Measurements from ENCODE around the gene GREM1.

The GREM1 gene

DNA sequence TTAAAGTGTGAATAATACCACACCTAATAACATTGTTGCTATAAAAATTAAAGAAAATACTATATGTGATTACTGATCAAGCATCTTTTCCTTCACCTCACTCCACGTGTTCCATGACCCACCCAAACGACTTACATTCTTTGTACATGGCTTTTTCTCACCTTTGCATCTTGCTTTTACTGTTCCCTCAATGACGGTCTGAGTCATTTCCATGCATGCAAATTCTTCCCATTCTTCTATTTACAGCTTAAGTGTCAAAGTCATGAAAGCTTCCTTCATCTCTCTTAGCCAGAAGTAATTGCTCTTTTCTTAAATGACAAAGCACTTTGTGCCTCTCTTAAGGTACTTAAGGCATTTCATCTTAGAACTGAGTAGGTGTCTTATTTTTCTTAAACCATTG lies 64.0 kb downstream of the GREM1 start:
- no peak for DNase-seq (ENCODE audit: low read depth)

DNA sequence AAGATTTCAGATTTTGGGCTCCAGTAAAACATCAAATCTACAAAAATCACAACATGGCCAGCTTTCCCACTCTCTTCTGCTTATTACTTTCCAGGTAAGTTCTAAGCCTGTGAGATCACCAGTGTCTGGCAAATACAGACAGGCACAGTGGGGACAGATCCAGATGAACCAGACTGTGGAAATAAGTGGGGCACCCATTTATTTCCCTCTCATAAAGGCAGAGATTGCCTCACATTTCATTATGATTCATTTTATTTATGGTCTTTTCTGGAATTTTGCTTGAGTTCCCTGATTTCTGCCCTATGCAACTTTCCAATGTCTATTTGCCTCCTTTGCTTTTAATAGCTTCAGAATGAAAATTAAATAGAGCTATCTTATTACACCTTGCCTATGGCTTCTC lies 66.8 kb downstream of the GREM1 start:
- no peak for DNase-seq (ENCODE audit: low read depth)

DNA sequence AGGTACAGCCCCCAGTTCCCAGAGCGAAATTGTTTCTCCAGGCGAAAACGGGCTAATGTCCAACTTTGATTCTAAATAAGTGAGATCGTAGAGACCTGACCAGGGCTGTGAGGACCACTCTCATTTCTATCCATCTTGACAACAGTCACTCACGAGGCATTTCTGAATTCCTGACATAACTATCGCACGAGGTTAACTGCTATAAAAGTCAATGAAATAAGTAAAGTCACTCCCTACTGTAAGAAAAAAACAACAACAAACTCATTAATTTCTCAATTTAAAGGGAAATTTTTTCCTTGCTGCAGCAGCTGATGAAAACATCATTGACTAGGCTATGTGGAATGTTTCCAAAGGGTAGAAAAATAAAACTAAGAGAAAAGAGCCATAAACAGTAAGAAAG lies 69.1 kb downstream of the GREM1 start:
- no peak for DNase-seq (ENCODE audit: low read depth)

DNA sequence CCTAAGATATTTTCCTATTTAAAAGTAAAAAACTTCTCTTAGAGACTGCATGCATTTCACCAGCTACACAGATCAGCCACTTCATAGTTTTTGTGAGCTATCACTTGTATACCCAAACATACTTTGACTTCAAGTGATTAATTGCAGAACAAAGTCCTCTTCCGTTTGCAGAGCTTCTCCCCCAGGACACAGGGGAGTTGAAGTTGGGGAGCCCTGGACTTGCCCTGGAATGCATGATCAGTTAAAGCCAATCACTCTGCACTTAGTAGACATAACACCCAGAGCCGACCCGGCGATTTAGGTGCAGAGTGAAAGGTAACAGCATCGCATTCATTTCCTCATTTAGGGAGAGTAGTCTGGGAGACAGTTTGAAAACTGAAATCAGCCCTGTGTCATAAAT lies 70.1 kb downstream of the GREM1 start:
- no peak for DNase-seq (ENCODE audit: low read depth)

GRCh38 chr15:32790352-32790999 lies 72.7 kb downstream of the GREM1 start:
- peak; percentile 74 for DNase-seq (ENCODE audit: low read depth)

- DNase-seq (ENCODE audit: low read depth) = no peak
Measured at GRCh38 chr15:32792436-32792835, 74.6 kb downstream of the GREM1 start.

All from iris pigment epithelial cell (primary cell).